NCI-H2081 (cell line): ENCODE measurements around the gene OLFML1.

Experiments
- DNase-seq, 2 experiments: peaks; one replicate each; lab custom pipeline; 2025; lab: John Stamatoyannopoulos, UW

The OLFML1 gene

GRCh38 chr11:7485186-7486097 lies at the start of gene OLFML1:
Gene OLFML1 (plus strand): TSS chr11:7485506. CDS start chr11:7485876, 370 bp downstream.
- DNase-seq: no peak

GRCh38 chr11:7436146-7436545 lies 49.2 kb upstream of the OLFML1 start:
- no peak for DNase-seq

- DNase-seq: no peak
Measured at GRCh38 chr11:7436657-7437056, 48.6 kb upstream of the OLFML1 start.

GRCh38 chr11:7437696-7438095 lies 47.6 kb upstream of the OLFML1 start:
- DNase-seq: no peak

GRCh38 chr11:7439746-7440320 lies 45.5 kb upstream of the OLFML1 start:
- DNase-seq: no peak

- peak; percentile 32 for DNase-seq
Measured at GRCh38 chr11:7442588-7443215, 42.6 kb upstream of the OLFML1 start.

- no peak for DNase-seq
Measured at GRCh38 chr11:7444091-7444981, 41.0 kb upstream of the OLFML1 start.

GRCh38 chr11:7445564-7445963 lies 39.7 kb upstream of the OLFML1 start:
- DNase-seq: no peak

GRCh38 chr11:7448201-7448600 lies 37.1 kb upstream of the OLFML1 start:
- DNase-seq: no peak

GRCh38 chr11:7449211-7449840 lies 36.0 kb upstream of the OLFML1 start:
- no peak for DNase-seq

- no peak for DNase-seq
Measured at GRCh38 chr11:7449841-7450214, 35.5 kb upstream of the OLFML1 start.

GRCh38 chr11:7450836-7451235 lies 34.5 kb upstream of the OLFML1 start:
- no peak for DNase-seq

GRCh38 chr11:7451520-7451919 lies 33.8 kb upstream of the OLFML1 start:
- no peak for DNase-seq

GRCh38 chr11:7451952-7452494 lies 33.3 kb upstream of the OLFML1 start:
- no peak for DNase-seq

- no peak for DNase-seq
Measured at GRCh38 chr11:7454854-7455253, 30.5 kb upstream of the OLFML1 start.

GRCh38 chr11:7457211-7457610 lies 28.1 kb upstream of the OLFML1 start:
- DNase-seq: no peak

- DNase-seq: no peak
Measured at GRCh38 chr11:7462706-7463105, 22.6 kb upstream of the OLFML1 start.

GRCh38 chr11:7467652-7468051 lies 17.7 kb upstream of the OLFML1 start:
- DNase-seq: no peak

GRCh38 chr11:7469351-7469865 lies 15.9 kb upstream of the OLFML1 start:
- no peak for DNase-seq

GRCh38 chr11:7471071-7471470 lies 14.2 kb upstream of the OLFML1 start:
- DNase-seq: no peak

- no peak for DNase-seq
Measured at GRCh38 chr11:7473717-7474116, 11.6 kb upstream of the OLFML1 start.
